Ovary (tissue), 9 donors: ENCODE data around the gene GMPS. TPM values are rescaled to one million over a fixed set of nuclear protein-coding genes. Genes with fewer than 3 reads are reported as not detected.

ENCODE experiments used
- DNase-seq, 5 donors: peaks; one replicate each; pipeline ENCODE4 v3.0.0-alpha.2; 2019 to 2020
- H3K27ac ChIP-seq, 2 donors: fragments of 200-600 bp; one replicate each; pipeline versions ENCODE4 v1.5.1 to v1.8.0; 2019 to 2022
- H3K27me3 ChIP-seq: fragments of 200-600 bp; one replicate; pipeline ENCODE4 v1.8.0; 2022
- H3K36me3 ChIP-seq: fragments of 200-600 bp; sonication (generic); one replicate; pipeline ENCODE4 v1.5.1; 2019
- H3K4me1 ChIP-seq: one replicate; pipeline ENCODE4 v1.8.1; 2013; ENCODE audit warnings: mild to moderate bottlenecking, moderate library complexity; ENCODE audit not compliant: insufficient read depth
- H3K4me3 ChIP-seq: fragments of 200-600 bp; sonication (generic); one replicate; pipeline ENCODE4 v1.5.1; 2017
- H3K9me3 ChIP-seq, 2 donors: fragments of 200-600 bp in 1 of 2; sonication (generic) in 1 of 2; one replicate each; pipeline versions ENCODE4 v1.5.1 to v1.8.1; 2013 to 2019; ENCODE audit warnings: mild to moderate bottlenecking in 1 of 2, moderate library complexity in 1 of 2
- CTCF ChIP-seq, 3 donors: fragments of 450-650 bp in 2 of 3; fragments of 200-600 bp in 1 of 3; IDR thresholded peaks; one replicate each; pipeline versions ENCODE4 v1.5.1 to v1.8.0; 2016 to 2022; ENCODE audit warnings: antibody characterized with exemption in 3 of 3, mild to moderate bottlenecking in 1 of 3
- EP300 ChIP-seq: sonication (generic); formaldehyde crosslinking; IDR thresholded peaks from one replicate; pipeline ENCODE4 v1.6.1; 2017; ENCODE audit warnings: antibody characterized with exemption
- POLR2A ChIP-seq: fragments of 450-650 bp; IDR thresholded peaks from one replicate; pipeline ENCODE4 v1.6.1; 2017; ENCODE audit warnings: antibody characterized with exemption, mild to moderate bottlenecking, moderate library complexity
- WGBS, 3 donors: extraction: QIAGEN DNeasy Blood & Tissue Kit in 1 of 3; methylation state at CpG; one replicate each; pipeline versions ENCODE4 v1.1.5 to v1.1.7; 2013 to 2017; 5-methylcytosine and 5-hydroxymethylcytosine counted together
- intact Hi-C, 4 donors: fragments of 100-400 bp; cut with DNase I; formaldehyde crosslinking; loops; one replicate each; pipeline versions ENCODE4 v1.11.0 to v1.15.1; 2022 to 2023
- polyA plus RNA-seq, 2 donors: library from polyadenylated mRNA; stranded (reverse); fragments of 200-250 nt in 1 of 2; fragments of 350-450 nt in 1 of 2; fragmentation: Illumina TruSeq in 1 of 2; extraction: RNeasy Lipid Tissue Mini Kit (QIAGEN cat#74804) in 1 of 2; gene quantifications; one replicate each; pipeline ENCODE4 v1.2.3, GENCODE V29; 2013 to 2014
- total RNA-seq, 7 donors: library from RNA; depleted of rRNA in 2 of 7; stranded (reverse); fragments of >200 nt in 2 of 7; fragmentation: NEBNext Ultra II Directional in 3 of 7; extraction: Animal tissue kit (Norgen Biotek cat#: 25700) in 3 of 7; gene quantifications; one replicate each; pipeline versions ENCODE4 v1.1.0 to v1.2.4, GENCODE V29; 2016 to 2023
- donor health status: DM: no; HTN: no; CAD: no; lungs with moderate emphysema.
- donor health status: DM: no; HTN: no; CAD: no.
- donor health status: Bipolar disorder and iron deficiency.
- donor health status: DM: yes; HTN: yes; CAD: no.
- donor health status: DM: no; HTN: no; CAD: no.
- donor health status: DM: yes; HTN: yes; CAD: no.

The GMPS gene
- total and polyA plus RNA-seq, 9 donors = 16.2 to 62.1 (median 48.8) TPM

- H3K27ac ChIP-seq = no peak overlapping the region
- H3K4me3 ChIP-seq = no peak overlapping the region
- no peaks in the 10 kb centered on the region for H3K36me3 ChIP-seq
- H3K9me3 ChIP-seq = no peaks in the 10 kb centered on the region
- no peaks in the 10 kb centered on the region for H3K27me3 ChIP-seq
- H3K4me1 ChIP-seq = no peaks in the 10 kb centered on the region
- no peak for DNase-seq
- no peak for TF ChIP-seq CTCF (IDR thresholded peaks at IDR 0.05)
- no peak for TF ChIP-seq POLR2A
- TF ChIP-seq EP300 = no peak
- intact Hi-C loops = no loop called here
Observed at GRCh38 chr3:155989536-155989935, 119.1 kb downstream of the GMPS start.

- H3K4me1 ChIP-seq = no peaks in the 10 kb centered on the region
- H3K27ac ChIP-seq = no peak overlapping the region
- no peak for TF ChIP-seq CTCF (IDR thresholded peaks at IDR 0.05)
- no peak for TF ChIP-seq POLR2A
- no peak for TF ChIP-seq EP300
- DNase-seq = no peak
- intact Hi-C loops = no loop called here
- no peaks in the 10 kb centered on the region for H3K9me3 ChIP-seq
- 32 to 52% (median 40%) methylated on average over 4 of the region's 4 CpGs for WGBS, 3 donors
- H3K4me3 ChIP-seq = no peak overlapping the region
- H3K36me3 ChIP-seq = no peaks in the 10 kb centered on the region
- H3K27me3 ChIP-seq = no peaks in the 10 kb centered on the region
Observed at GRCh38 chr3:155991212-155991611, 120.8 kb downstream of the GMPS start.

GRCh38 chr3:155991847-155992246 lies 121.4 kb downstream of the GMPS start:
- Histone ChIP-seq H3K9me3 (no peaks in the 10 kb centered on the region), H3K4me1 (no peaks in the 10 kb centered on the region), H3K4me3 (no peak overlapping the region), H3K36me3 (no peaks in the 10 kb centered on the region), H3K27ac (no peak overlapping the region), H3K27me3 (no peaks in the 10 kb centered on the region)
- 77 to 88% (median 83%) methylated on average over 1 of the region's 1 CpG for WGBS, 3 donors
- no peak for DNase-seq
- intact Hi-C loops = no loop called here
- TF ChIP-seq EP300 = no peak
- no peak for TF ChIP-seq CTCF (IDR thresholded peaks at IDR 0.05)
- TF ChIP-seq POLR2A = no peak

Other genes with a start within 250 kb of the GMPS start
- 1 to 10 TPM in 3 of 7 donors, under 1 TPM in 4; 0.23 to 6.3 (median 0.83) TPM for gene PLCH1, start 125.6 kb upstream of the GMPS start, total RNA-seq
- gene PLCH1, start 125.6 kb upstream of the GMPS start, polyA plus RNA-seq = under 1 TPM; 0.04 to 0.12 TPM
- gene C3orf33, start 64.4 kb upstream of the GMPS start, total RNA-seq = 1 to 10 TPM; 4.5 to 7.6 (median 6.3) TPM
- gene C3orf33, start 64.4 kb upstream of the GMPS start, polyA plus RNA-seq = 1 to 10 TPM; 4.5 to 6.4 TPM
- 10 to 100 TPM; 18.4 to 35.4 (median 26.6) TPM for gene SLC33A1, start 16.2 kb upstream of the GMPS start, total RNA-seq
- 10 to 100 TPM; 10.9 to 23.7 TPM for gene SLC33A1, start 16.2 kb upstream of the GMPS start, polyA plus RNA-seq
- 1 to 10 TPM in 5 of 7 donors, under 1 TPM in 2; 0.60 to 4.2 (median 2.1) TPM for gene KCNAB1, start 249.9 kb downstream of the GMPS start, total RNA-seq
- gene KCNAB1, start 249.9 kb downstream of the GMPS start, polyA plus RNA-seq = 1 to 10 TPM; 3.5 to 8.0 TPM